ENCODE data around the gene SPRYD3.

DNA sequence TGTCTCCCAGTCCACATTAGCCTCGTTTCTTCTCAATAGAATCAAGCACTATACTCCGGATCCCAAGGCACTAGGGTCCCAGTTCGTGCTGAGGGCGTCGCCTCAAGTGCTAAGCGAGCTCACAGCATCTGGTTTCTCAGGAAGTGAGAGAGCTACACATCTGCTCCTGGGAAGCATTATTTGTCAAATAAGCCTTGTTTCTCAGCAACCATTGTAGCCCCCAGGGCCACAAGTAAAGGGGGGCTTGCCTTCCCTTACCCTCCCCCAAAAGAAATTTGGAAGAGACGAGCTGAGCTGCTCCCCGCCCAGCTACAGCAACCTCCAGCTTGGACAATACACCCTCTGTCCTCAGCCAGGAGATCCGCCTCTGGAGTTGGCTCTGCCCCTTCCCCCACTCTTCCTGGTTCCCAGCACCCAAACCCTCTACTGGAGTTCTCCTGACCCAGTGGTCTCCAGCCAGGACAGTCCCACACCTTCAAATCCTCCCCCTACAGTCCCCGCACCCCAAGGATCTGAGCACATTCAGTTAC is 35.1 kb downstream of the SPRYD3 start:
- TF ChIP-seq, protein P1, sequence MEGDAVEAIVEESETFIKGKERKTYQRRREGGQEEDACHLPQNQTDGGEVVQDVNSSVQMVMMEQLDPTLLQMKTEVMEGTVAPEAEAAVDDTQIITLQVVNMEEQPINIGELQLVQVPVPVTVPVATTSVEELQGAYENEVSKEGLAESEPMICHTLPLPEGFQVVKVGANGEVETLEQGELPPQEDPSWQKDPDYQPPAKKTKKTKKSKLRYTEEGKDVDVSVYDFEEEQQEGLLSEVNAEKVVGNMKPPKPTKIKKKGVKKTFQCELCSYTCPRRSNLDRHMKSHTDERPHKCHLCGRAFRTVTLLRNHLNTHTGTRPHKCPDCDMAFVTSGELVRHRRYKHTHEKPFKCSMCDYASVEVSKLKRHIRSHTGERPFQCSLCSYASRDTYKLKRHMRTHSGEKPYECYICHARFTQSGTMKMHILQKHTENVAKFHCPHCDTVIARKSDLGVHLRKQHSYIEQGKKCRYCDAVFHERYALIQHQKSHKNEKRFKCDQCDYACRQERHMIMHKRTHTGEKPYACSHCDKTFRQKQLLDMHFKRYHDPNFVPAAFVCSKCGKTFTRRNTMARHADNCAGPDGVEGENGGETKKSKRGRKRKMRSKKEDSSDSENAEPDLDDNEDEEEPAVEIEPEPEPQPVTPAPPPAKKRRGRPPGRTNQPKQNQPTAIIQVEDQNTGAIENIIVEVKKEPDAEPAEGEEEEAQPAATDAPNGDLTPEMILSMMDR (conservative IDR thresholded peaks at IDR 0.05; ENCODE audit: low read depth, low read length), result no peak
- no peak for TF ChIP-seq EZH2 (IDR thresholded peaks at IDR 0.05; ENCODE audit: low read length, unreplicated experiment)

Data from PC-3 (cell line).